ENCODE data around the gene RNF40.

RNF40 gene

GRCh38 chr16:30821891-30822290 is 59.8 kb downstream of the RNF40 start:
- DNase-seq, result no peak
